HL-60 (cell line): ENCODE results near the gene ZNF747.

ENCODE experiments used
- POLR2AphosphoS5 ChIP-seq: IDR thresholded peaks from 2 replicates; pipeline ENCODE4 v1.6.1; 2012; ENCODE audit warnings: low read depth
- SPI1 ChIP-seq: IDR thresholded peaks from 2 replicates; pipeline ENCODE4 v1.6.1; 2012; ENCODE audit warnings: low read depth, mild to moderate bottlenecking, borderline replicate concordance
- TF ChIP-seq, protein P1 (sequence below): IDR thresholded peaks from one replicate; pipeline ENCODE4 v1.5.1; 2011; ENCODE audit warnings: low read length, control low read depth, inconsistent platforms; ENCODE audit not compliant: insufficient read depth
- TF ChIP-seq, protein P2 (sequence below): IDR thresholded peaks from 2 replicates; pipeline ENCODE4 v1.6.1; 2012; ENCODE audit warnings: low read depth; ENCODE audit not compliant: insufficient replicate concordance

DNA sequence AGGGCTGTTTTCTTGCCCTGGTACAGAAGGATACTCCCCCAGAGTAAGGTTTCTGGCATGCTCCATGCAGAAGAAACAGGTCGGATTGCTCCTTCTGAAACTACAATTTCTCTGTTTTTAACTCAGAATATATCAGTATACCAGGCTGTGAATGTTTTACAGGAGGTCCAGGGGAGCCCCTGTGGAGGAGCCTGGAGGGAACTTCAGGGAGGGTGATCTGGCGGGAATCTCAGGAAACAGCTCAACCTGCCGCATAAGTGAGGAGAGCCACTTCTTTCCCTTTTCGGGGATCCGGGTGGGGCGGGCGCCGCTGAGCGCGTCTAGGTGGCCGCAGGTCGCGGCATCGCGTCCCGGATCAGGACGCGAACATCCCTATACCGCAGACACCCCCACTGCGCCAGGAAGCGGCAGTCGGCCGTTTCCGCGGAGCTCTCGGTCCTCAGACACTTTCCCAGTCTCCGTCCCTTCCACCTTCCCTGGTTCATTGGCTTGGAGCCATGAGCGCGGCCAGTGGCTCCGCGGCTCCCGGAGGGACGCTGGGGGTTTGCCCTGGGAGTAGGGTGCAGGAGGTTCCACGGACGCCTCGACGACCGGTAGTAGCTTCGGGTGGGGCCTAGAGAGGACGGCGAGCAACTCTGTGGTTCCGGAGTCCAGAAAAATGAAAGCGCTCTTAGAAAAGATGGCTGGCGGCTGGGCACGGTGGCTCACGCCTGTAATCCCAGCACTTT lies 26.6 kb upstream of the ZNF747 start:
- TF ChIP-seq, protein P1, sequence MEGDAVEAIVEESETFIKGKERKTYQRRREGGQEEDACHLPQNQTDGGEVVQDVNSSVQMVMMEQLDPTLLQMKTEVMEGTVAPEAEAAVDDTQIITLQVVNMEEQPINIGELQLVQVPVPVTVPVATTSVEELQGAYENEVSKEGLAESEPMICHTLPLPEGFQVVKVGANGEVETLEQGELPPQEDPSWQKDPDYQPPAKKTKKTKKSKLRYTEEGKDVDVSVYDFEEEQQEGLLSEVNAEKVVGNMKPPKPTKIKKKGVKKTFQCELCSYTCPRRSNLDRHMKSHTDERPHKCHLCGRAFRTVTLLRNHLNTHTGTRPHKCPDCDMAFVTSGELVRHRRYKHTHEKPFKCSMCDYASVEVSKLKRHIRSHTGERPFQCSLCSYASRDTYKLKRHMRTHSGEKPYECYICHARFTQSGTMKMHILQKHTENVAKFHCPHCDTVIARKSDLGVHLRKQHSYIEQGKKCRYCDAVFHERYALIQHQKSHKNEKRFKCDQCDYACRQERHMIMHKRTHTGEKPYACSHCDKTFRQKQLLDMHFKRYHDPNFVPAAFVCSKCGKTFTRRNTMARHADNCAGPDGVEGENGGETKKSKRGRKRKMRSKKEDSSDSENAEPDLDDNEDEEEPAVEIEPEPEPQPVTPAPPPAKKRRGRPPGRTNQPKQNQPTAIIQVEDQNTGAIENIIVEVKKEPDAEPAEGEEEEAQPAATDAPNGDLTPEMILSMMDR, result no peak
- no peak for TF ChIP-seq POLR2AphosphoS5
- TF ChIP-seq, protein P2, sequence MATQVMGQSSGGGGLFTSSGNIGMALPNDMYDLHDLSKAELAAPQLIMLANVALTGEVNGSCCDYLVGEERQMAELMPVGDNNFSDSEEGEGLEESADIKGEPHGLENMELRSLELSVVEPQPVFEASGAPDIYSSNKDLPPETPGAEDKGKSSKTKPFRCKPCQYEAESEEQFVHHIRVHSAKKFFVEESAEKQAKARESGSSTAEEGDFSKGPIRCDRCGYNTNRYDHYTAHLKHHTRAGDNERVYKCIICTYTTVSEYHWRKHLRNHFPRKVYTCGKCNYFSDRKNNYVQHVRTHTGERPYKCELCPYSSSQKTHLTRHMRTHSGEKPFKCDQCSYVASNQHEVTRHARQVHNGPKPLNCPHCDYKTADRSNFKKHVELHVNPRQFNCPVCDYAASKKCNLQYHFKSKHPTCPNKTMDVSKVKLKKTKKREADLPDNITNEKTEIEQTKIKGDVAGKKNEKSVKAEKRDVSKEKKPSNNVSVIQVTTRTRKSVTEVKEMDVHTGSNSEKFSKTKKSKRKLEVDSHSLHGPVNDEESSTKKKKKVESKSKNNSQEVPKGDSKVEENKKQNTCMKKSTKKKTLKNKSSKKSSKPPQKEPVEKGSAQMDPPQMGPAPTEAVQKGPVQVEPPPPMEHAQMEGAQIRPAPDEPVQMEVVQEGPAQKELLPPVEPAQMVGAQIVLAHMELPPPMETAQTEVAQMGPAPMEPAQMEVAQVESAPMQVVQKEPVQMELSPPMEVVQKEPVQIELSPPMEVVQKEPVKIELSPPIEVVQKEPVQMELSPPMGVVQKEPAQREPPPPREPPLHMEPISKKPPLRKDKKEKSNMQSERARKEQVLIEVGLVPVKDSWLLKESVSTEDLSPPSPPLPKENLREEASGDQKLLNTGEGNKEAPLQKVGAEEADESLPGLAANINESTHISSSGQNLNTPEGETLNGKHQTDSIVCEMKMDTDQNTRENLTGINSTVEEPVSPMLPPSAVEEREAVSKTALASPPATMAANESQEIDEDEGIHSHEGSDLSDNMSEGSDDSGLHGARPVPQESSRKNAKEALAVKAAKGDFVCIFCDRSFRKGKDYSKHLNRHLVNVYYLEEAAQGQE, result no peak
- TF ChIP-seq SPI1, result no peak
